Gastroesophageal sphincter (tissue), 3 donors: ENCODE results near the gene YOD1.

Source experiments
- CTCF ChIP-seq, 4 experiments: fragments of 200-600 bp in 2 of 4; fragments of 450-650 bp in 2 of 4; sonication (generic) in 1 of 4; IDR thresholded peaks; one replicate each; pipeline ENCODE4 v1.5.1; 2017 to 2019; ENCODE audit warnings: antibody characterized with exemption in 4 of 4, mild to moderate bottlenecking in 2 of 4, moderate library complexity in 2 of 4
- EP300 ChIP-seq: sonication (generic); formaldehyde crosslinking; IDR thresholded peaks from one replicate; pipeline ENCODE4 v1.6.1; 2017; ENCODE audit warnings: antibody characterized with exemption, mild to moderate bottlenecking
- POLR2A ChIP-seq, 2 donors: fragments of 450-650 bp; IDR thresholded peaks; one replicate each; pipeline ENCODE4 v1.6.1; 2017; ENCODE audit warnings: antibody characterized with exemption in 2 of 2, mild to moderate bottlenecking in 2 of 2, moderate library complexity in 1 of 2
- POLR2AphosphoS5 ChIP-seq: sonication (generic); formaldehyde crosslinking; IDR thresholded peaks from one replicate; pipeline ENCODE4 v1.6.1; 2017; ENCODE audit warnings: antibody characterized with exemption

- TF ChIP-seq CTCF (IDR thresholded peaks at IDR 0.05) (no peak), EP300 (no peak), POLR2AphosphoS5 (no peak), POLR2A (IDR thresholded peaks at IDR 0.05) (no peak)
Measured at GRCh38 chr1:207071426-207071825, 20.4 kb upstream of the YOD1 start.
